T-helper 1 cell treated with Interleukin-12 subunit alpha and Interleukin-12 subunit beta and Interleukin-4 antibody, amounts not matched to agents 30 μg/mL and 1 μg/mL, for 36 hours (primary cell): ENCODE measurements around the gene SPATS2L.

ENCODE experiments used
- H3K27ac Mint-ChIP-seq: one replicate; pipeline ENCODE4 v1.8.0; 2021; ENCODE audit warnings: mild to moderate bottlenecking, mixed read lengths
- H3K27me3 Mint-ChIP-seq: one replicate; pipeline ENCODE4 v1.8.0; 2021; ENCODE audit warnings: low read depth, mixed read lengths
- H3K36me3 Mint-ChIP-seq: one replicate; pipeline ENCODE4 v1.8.0; 2021; ENCODE audit warnings: low read depth, mixed read lengths
- H3K4me1 Mint-ChIP-seq: one replicate; pipeline ENCODE4 v1.8.0; 2021; ENCODE audit warnings: low read depth, mixed read lengths
- H3K4me3 Mint-ChIP-seq: one replicate; pipeline ENCODE4 v1.8.0; 2021; ENCODE audit warnings: mild to moderate bottlenecking, moderate library complexity, mixed read lengths
- H3K9me3 Mint-ChIP-seq: one replicate; pipeline ENCODE4 v1.8.0; 2021; ENCODE audit warnings: mixed read lengths

The SPATS2L gene

DNA sequence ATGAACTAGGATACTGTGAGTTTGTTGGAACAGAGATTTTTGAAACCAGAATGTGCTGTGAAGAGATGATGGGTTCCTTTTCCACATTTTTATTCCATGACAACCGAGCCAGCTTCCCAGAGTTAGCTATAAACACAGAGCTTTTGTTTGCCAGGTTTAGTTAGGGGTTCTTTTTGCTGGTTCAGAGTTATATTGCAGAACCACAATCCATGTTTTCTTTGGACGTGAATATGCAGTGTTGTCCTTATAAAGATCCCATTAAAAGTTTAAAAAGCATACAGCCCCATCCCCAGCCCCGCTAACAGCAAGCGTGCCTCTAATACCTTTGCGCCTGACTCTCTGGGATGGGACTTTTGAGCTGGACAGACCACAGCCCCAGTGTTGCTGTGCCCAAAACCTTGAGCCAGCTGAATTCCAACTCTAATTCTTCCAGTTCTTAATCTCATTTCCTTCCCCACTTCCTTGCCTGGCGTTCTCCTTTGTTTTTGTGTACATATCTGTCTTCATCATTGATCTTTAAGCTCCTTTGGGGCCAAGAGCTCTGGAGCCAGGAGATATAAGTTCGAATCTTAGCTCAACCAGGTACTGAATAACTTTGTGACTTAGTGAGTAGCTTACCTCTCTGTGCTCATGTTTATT, 72.3 kb downstream of the SPATS2L start:
- H3K27ac Mint-ChIP-seq = no peak overlapping the region
- H3K4me1 Mint-ChIP-seq = peaks cover 70% of the 10 kb centered on the region
- no peaks in the 10 kb centered on the region for H3K9me3 Mint-ChIP-seq
- no peaks in the 10 kb centered on the region for H3K27me3 Mint-ChIP-seq
- H3K4me3 Mint-ChIP-seq = no peak overlapping the region
- peaks cover 4% of the 10 kb centered on the region for H3K36me3 Mint-ChIP-seq

DNA sequence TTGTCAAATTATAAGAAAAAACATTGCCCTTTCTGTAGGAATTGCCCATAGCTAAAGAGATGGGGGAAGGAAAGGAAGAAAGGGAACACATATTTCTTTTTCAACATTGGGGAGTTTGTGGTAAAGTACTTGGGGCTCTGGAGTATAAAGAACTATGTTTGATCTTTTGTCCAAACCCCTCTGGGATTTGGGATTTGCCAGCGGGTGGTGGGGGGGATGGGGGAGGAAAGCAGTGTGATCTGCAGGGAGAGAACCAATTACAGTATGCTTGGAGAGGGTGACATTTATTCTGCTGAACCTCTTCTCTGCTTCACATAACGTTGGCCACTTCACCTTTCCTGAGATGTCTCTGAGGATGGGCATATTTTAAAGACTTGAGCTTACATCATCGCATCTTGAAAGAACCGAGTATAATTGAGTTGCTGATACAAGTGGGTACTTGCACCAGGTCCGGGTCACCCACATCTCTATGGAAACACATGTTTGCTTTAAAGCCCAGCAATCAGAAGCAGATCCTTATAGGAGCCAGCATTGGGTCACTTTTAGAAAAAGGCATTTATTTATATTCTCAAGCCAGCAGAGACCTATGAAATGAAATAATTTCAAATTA, 73.1 kb downstream of the SPATS2L start:
- H3K4me3 Mint-ChIP-seq = no peak overlapping the region
- H3K27ac Mint-ChIP-seq = no peak overlapping the region
- no peaks in the 10 kb centered on the region for H3K9me3 Mint-ChIP-seq

DNA sequence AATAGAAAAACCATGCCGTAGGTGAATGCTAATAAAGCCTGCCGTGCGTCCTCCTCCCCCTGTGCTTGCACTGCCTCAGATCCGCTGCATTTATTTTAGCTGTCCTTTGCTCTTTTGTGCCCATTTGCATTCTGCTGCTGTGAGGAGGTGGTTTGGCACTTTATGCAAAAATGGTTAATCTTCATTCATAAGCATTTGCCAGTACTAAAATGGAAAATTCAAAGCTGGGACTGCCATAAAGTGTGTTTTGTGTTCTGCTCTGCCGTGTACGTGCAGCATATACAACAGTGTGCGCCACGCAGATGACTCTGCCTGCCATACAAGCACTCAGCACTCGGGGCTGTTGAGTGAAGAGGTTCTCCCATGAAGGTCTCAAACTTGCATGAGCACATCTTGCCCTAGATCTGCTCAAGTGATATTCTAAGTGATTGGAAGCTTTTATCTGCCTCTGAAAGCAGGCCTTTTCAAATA, 73.6 kb downstream of the SPATS2L start:
- Mint-ChIP-seq H3K9me3 (no peaks in the 10 kb centered on the region), H3K4me1 (peaks cover 61% of the 10 kb centered on the region), H3K27ac (no peak overlapping the region), H3K36me3 (peaks cover 6% of the 10 kb centered on the region), H3K27me3 (no peaks in the 10 kb centered on the region), H3K4me3 (no peak overlapping the region)

More for the DNA sequence above, 73.1 kb downstream of the SPATS2L start:
- peaks cover 64% of the 10 kb centered on the region for H3K4me1 Mint-ChIP-seq
- no peaks in the 10 kb centered on the region for H3K27me3 Mint-ChIP-seq
- H3K36me3 Mint-ChIP-seq = peaks cover 4% of the 10 kb centered on the region

DNA sequence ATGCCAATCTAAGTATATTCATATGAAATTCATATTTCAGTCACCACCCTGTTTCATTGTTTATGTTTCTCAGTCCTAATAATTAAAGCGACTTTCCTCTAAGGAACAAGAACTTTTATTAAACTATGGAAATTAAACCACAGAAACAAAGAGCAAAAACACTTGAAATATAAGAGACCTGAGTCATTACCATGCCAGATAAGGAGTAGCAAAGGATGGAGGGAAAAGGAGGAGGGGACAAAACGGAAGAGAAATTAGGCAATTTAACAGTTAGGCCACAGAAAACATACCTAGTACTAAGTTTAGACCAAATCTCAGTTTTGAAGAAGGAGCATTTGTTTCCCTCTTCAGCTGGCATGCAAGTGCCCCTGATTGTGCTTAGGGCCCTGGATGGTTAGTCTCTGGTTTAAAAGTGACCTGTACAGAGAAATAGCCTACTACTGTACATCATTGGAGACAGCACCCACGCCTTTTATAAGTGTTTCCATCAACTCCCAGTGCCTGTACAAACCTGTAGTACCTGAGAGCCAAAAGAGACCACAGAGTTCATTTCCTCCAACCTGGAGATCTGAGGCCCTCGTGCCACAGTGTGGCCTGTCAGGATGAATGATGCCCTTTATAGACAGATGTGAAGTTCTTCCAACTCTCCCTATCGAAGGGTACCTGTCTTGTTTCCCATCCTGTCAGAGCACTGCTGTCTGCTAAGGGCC, 74.5 kb downstream of the SPATS2L start:
- Mint-ChIP-seq H3K4me3 (peak overlapping the region; percentile 48), H3K36me3 (peaks cover 8% of the 10 kb centered on the region), H3K4me1 (peaks cover 55% of the 10 kb centered on the region), H3K27ac (peak overlapping the region; percentile 83), H3K9me3 (no peaks in the 10 kb centered on the region), H3K27me3 (no peaks in the 10 kb centered on the region)

DNA sequence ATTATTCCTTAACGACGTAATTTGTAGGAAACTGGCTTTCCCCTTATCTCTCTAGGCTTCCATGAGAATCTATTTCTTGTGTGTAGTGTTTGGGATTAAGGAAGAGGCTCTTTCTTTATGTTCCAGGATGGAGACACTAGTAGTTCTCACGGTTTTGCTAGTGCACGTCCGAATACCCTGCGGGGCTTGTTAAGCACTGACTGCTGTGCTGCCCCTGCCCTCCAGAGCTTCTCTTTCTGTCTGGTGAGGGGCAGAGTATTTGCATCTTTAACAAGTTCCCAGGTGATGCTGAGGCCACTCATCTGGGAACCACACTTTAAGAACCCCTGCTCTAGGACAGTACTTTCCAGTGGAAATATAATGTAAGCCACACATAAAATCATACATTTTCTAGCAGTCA, 76.4 kb downstream of the SPATS2L start:
- H3K27ac Mint-ChIP-seq = peak overlapping the region; percentile 43

DNA sequence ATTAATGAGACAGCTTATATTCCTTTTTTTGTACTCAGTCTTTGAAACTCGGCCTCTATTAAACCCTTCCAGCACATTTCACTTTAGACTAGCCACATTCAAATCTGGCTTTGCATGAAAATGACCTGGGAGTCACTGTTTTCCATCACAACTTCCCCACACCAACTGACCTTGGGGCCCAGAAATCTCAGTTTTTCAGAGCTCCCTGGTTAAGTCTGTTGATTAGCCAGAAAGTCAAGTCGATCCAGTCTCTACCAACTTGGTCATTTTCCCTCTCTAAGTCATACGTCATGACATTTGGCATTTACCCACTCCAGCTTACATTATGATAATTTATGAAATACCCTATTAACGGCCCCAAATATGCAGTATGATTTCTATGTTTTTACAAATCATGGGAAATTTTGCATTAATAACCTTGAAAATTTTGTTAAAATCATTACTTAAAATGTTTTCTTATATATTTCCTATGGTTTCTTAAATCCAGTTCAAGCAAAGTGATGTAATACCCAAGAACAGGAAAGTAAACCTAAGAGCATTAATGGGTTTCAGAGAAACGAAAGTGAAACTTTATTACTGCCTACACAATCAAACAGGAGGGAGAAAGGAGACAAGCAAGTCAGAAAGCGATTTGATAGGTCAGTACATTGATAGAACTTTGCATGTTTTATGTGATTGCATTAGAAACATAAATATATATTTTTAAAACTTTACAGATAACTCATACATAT, 77.1 kb downstream of the SPATS2L start:
- Mint-ChIP-seq H3K4me3 (peak overlapping the region; percentile 84), H3K4me1 (peaks cover 35% of the 10 kb centered on the region), H3K36me3 (peaks cover 15% of the 10 kb centered on the region), H3K27ac (peak overlapping the region; percentile 81), H3K9me3 (no peaks in the 10 kb centered on the region), H3K27me3 (no peaks in the 10 kb centered on the region)

More for the DNA sequence above, 76.4 kb downstream of the SPATS2L start:
- Mint-ChIP-seq H3K36me3 (peaks cover 11% of the 10 kb centered on the region), H3K27me3 (no peaks in the 10 kb centered on the region), H3K4me1 (peaks cover 37% of the 10 kb centered on the region), H3K9me3 (no peaks in the 10 kb centered on the region), H3K4me3 (no peak overlapping the region)

DNA sequence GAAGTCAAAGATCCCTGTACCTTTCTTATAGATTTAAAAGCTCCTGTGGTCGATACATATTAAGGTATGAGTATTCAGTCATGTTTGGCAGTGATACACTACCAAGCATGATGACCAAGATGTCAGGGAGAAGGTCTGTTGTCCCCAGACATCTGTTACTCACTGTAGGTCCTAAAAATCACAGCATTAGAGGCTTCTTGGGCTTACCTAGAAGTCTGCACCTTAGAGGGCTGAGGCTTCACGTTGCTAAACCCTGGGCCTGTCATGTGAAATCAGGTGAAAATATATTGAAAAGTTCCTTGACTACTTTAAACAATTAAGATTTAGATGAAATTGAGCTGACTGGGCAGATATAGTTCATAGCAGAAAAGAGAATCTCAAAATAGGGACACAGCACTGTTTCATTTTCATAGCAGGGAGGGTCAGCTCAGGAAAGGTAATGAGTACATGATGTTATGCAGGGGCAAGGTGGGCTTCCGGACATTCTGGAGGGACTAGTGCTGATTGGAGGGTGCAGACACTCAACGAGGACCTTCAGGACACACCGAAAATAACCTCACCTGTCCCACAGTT, 78.7 kb downstream of the SPATS2L start:
- Mint-ChIP-seq H3K4me3 (no peak overlapping the region), H3K36me3 (peaks cover 28% of the 10 kb centered on the region)

DNA sequence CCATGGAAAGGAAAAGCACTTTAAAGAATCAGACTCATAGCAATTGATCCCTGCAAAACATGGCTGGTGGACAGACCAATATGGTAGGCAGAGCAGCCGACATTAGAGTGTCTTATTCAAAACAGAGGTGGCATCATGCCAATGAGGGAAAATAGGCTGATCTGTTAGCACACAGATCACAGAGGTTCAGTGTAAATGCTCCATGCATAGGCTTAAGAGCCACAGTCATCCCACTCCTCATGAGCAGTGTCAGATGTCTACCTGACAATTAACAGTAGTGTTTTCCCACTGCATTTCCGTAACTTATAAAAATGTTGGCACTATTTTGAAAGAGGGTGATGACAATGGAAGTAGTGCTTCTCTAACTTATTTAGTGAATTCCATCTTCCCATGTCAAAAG, 86.7 kb downstream of the SPATS2L start:
- no peak overlapping the region for H3K27ac Mint-ChIP-seq
- peaks cover 9% of the 10 kb centered on the region for H3K4me1 Mint-ChIP-seq
- H3K36me3 Mint-ChIP-seq = peaks cover 35% of the 10 kb centered on the region
- H3K9me3 Mint-ChIP-seq = peaks cover 5% of the 10 kb centered on the region
- H3K27me3 Mint-ChIP-seq = no peaks in the 10 kb centered on the region
- no peak overlapping the region for H3K4me3 Mint-ChIP-seq

More for the DNA sequence above, 78.7 kb downstream of the SPATS2L start:
- no peak overlapping the region for H3K27ac Mint-ChIP-seq
- peaks cover 1% of the 10 kb centered on the region for H3K9me3 Mint-ChIP-seq
- H3K4me1 Mint-ChIP-seq = peaks cover 28% of the 10 kb centered on the region
- no peaks in the 10 kb centered on the region for H3K27me3 Mint-ChIP-seq

DNA sequence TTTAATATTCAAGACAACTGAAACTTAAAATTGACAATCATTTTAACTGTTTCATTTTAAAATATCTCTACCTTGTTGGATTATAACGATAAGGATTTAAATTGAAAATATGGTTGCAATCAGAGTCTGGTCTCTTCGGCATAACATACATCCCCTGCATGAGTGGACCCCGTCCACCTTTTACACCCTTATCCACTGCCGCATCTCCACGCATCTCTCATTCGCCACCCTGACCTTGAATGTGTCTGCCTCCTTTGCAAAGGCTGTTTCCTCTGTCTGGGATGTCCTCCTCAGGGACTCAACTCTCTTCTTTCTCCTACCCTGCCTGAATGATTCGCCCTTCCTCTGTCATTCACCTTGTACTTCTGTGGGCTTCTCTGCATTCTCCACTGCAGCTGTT, 87.6 kb downstream of the SPATS2L start:
- Mint-ChIP-seq H3K27me3 (no peaks in the 10 kb centered on the region), H3K4me1 (peaks cover 9% of the 10 kb centered on the region), H3K27ac (no peak overlapping the region), H3K4me3 (no peak overlapping the region), H3K9me3 (peaks cover 5% of the 10 kb centered on the region), H3K36me3 (peaks cover 31% of the 10 kb centered on the region)

DNA sequence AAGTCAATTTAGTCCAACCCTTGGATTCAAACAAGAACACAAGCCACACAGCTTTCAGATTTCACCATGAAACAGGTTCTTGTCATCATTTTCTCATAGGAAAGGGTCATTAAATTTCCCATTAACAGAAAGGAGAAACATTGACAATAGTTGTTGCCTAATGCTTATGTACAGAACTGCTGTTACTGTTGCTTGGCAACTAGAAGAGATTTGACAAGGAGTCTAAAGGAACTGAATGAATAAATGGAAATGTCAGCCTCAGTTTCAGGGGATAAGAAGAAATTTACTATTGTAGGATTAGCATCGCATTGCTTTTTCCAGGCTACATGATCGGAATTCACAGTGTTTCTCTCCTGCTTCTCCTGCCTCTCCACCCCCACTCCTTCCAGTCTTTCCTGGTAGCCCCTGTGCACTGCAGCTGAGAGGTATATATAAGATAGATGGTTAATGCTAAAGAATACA, 90.3 kb downstream of the SPATS2L start:
- H3K27me3 Mint-ChIP-seq = no peaks in the 10 kb centered on the region
- no peak overlapping the region for H3K4me3 Mint-ChIP-seq
- peaks cover 13% of the 10 kb centered on the region for H3K36me3 Mint-ChIP-seq
- H3K9me3 Mint-ChIP-seq = no peaks in the 10 kb centered on the region
- no peak overlapping the region for H3K27ac Mint-ChIP-seq
- H3K4me1 Mint-ChIP-seq = peaks cover 9% of the 10 kb centered on the region

DNA sequence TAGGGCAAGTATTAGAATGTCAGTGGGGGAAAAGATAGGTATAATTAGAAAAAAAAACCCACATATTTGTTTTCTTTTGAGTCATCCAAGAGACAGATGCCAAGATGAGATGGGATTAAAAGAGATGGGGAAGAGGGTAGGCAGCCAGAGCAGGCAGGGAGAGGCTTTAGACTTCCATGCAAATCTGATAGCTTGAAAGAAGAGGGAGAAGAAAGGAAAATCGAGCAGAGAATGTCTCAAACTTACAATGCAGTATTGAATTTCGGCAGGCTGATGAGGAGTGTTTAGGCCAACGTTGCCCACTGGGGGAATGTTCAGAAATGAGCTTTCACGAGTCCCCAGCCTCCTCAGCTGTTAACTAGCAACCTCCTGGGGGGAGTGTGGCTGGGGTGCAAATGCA, 91.3 kb downstream of the SPATS2L start:
- peaks cover 11% of the 10 kb centered on the region for H3K36me3 Mint-ChIP-seq
- H3K27me3 Mint-ChIP-seq = no peaks in the 10 kb centered on the region
- H3K4me1 Mint-ChIP-seq = peaks cover 9% of the 10 kb centered on the region
- H3K4me3 Mint-ChIP-seq = no peak overlapping the region
- H3K9me3 Mint-ChIP-seq = no peaks in the 10 kb centered on the region
- H3K27ac Mint-ChIP-seq = no peak overlapping the region

DNA sequence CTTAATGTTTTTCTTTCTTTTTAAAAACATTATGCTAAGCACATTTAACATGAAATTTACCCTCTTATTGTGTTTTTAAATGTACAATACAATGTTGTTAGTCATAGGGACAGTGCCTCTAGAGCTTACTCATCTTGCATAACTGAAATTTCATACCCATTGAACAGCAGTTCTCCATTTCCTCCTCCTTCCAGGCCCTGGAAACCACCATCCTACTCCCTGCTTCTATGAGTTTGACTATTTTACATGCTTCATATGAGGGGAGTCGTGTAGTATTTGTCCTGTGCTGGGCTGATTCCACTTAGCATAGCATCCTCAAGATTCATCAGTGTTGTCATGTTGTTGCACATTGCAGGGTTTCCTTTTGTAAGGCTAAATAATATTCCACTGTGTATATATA, 92.6 kb downstream of the SPATS2L start:
- Mint-ChIP-seq H3K9me3 (no peaks in the 10 kb centered on the region), H3K36me3 (peaks cover 15% of the 10 kb centered on the region), H3K27me3 (no peaks in the 10 kb centered on the region), H3K4me1 (peaks cover 11% of the 10 kb centered on the region), H3K27ac (no peak overlapping the region), H3K4me3 (no peak overlapping the region)

DNA sequence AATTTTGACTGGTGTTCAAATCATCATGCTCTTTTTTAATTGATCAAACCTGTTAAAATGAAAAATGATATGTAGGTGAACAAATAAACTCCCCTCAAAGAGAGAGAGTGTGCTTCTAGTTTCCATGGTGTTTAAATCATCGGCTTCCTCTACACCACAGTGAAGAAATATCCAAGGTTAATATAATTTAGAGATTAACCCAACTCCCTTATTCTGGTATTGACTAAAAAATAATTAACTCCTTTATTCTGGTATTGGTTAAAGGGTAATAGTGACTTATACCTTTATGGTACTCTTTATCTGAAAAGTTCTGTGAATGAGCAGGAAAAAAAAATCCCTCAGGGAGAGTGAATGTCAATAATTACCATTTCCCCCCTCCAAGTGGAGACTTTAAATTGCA, 93.1 kb downstream of the SPATS2L start:
- Mint-ChIP-seq H3K4me1 (peaks cover 15% of the 10 kb centered on the region), H3K4me3 (no peak overlapping the region)

DNA sequence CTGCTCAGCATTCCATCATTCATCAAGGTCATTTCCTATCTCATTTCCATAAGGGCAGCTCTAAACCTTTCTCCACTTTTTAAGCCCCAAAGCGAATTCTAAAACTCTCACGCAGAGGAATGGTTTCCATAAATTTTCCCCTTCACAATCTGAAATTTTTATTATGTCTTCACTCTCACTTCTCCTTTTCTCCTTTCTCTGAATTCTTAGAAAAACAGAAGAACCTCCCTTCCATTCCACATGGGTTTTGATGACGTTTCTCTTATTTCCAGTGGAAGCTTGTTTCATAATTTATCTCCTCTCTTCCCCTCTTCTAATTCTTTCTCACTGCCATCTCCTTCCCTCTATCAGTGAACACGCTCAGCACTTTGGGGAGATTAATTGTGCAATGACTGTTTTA, 97.3 kb downstream of the SPATS2L start:
- Mint-ChIP-seq H3K36me3 (peaks cover 27% of the 10 kb centered on the region), H3K27me3 (no peaks in the 10 kb centered on the region), H3K27ac (no peak overlapping the region), H3K4me3 (no peak overlapping the region), H3K4me1 (peaks cover 41% of the 10 kb centered on the region), H3K9me3 (no peaks in the 10 kb centered on the region)

More for the DNA sequence above, 93.1 kb downstream of the SPATS2L start:
- H3K9me3 Mint-ChIP-seq = no peaks in the 10 kb centered on the region
- peaks cover 16% of the 10 kb centered on the region for H3K36me3 Mint-ChIP-seq
- no peak overlapping the region for H3K27ac Mint-ChIP-seq
- H3K27me3 Mint-ChIP-seq = no peaks in the 10 kb centered on the region
